GM19193 (cell line): ENCODE measurements around the gene ADM5.

Experiments used
- POLR2A ChIP-seq: IDR thresholded peaks from 4 replicates; pipeline ENCODE4 v1.6.1; 2011; ENCODE audit not compliant: insufficient read depth, insufficient read length; ENCODE audit errors: extremely low read depth

Gene ADM5

GRCh38 chr19:49684251-49684982 is 5.0 kb upstream of the ADM5 start:
- no peak for TF ChIP-seq POLR2A

GRCh38 chr19:49684983-49685553 is 4.3 kb upstream of the ADM5 start:
- TF ChIP-seq POLR2A = no peak

GRCh38 chr19:49685845-49686332 is 3.5 kb upstream of the ADM5 start:
- TF ChIP-seq POLR2A = peak; percentile 2

GRCh38 chr19:49686503-49687088 is 2.8 kb upstream of the ADM5 start:
- TF ChIP-seq POLR2A = no peak

GRCh38 chr19:49687150-49687549 is 2.2 kb upstream of the ADM5 start:
- TF ChIP-seq POLR2A = no peak

GRCh38 chr19:49687566-49688316 is 1.7 kb upstream of the ADM5 start:
- TF ChIP-seq POLR2A = peak; percentile 7

GRCh38 chr19:49688531-49689132 is 762 bp upstream of the ADM5 start:
- TF ChIP-seq POLR2A = no peak

GRCh38 chr19:49690079-49690655 is 773 bp downstream of the ADM5 start:
- TF ChIP-seq POLR2A = no peak

- TF ChIP-seq POLR2A = no peak
Measured at GRCh38 chr19:49690656-49691242, 1.4 kb downstream of the ADM5 start, which contains the start of gene CPT1C. TSS of gene CPT1C (plus strand) at chr19:49691116. CDS start at chr19:49692253, 1,137 bp downstream.

- no peak for TF ChIP-seq POLR2A
Measured at GRCh38 chr19:49691243-49692146, 2.1 kb downstream of the ADM5 start.

GRCh38 chr19:49692147-49692506 is 2.7 kb downstream of the ADM5 start:
- TF ChIP-seq POLR2A = no peak

GRCh38 chr19:49696115-49696514 is 6.7 kb downstream of the ADM5 start:
- TF ChIP-seq POLR2A = no peak

- no peak for TF ChIP-seq POLR2A
Measured at GRCh38 chr19:49696865-49697264, 7.5 kb downstream of the ADM5 start.
